ENCODE data around the gene CNKSR3. TPM values are rescaled to one million over a fixed set of nuclear protein-coding genes. Genes with fewer than 3 reads are reported as not detected.

CNKSR3 gene
- polyA plus RNA-seq, 1 experiment, result 5.2 TPM

DNA sequence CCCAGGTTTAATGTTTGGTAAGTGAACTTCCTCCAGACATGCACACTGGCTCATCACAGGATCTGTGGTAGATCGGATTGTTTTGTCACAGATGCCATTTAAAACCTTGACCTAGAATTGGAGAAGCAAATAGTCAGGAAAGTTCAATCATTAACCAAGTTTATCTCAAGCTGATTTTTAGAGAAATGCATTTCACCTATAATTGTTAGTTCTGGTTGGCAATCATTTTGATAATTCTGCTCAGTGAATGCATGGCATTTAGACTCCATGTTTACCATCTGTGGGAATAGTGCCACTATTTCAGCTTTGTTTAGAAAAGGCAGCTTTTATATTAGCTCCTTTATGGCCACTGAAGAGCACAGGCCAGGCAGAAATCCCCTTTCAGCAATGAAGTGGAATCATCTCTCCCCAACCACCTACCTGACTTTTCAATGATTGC, 80.0 kb downstream of the CNKSR3 start:
- POLR2A ChIA-PET, result no interaction called here

GRCh38 chr6:154429711-154430110, 80.8 kb downstream of the CNKSR3 start:
- DNase-seq (ENCODE audit: low read depth), result no peak
- H3K36me3 ChIP-seq (ENCODE audit: control insufficient read depth, insufficient read depth, low read length), result no peaks in the 10 kb centered on the region; the same call in 1 of the 2 replicates
- TF ChIP-seq, protein P1, sequence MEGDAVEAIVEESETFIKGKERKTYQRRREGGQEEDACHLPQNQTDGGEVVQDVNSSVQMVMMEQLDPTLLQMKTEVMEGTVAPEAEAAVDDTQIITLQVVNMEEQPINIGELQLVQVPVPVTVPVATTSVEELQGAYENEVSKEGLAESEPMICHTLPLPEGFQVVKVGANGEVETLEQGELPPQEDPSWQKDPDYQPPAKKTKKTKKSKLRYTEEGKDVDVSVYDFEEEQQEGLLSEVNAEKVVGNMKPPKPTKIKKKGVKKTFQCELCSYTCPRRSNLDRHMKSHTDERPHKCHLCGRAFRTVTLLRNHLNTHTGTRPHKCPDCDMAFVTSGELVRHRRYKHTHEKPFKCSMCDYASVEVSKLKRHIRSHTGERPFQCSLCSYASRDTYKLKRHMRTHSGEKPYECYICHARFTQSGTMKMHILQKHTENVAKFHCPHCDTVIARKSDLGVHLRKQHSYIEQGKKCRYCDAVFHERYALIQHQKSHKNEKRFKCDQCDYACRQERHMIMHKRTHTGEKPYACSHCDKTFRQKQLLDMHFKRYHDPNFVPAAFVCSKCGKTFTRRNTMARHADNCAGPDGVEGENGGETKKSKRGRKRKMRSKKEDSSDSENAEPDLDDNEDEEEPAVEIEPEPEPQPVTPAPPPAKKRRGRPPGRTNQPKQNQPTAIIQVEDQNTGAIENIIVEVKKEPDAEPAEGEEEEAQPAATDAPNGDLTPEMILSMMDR (IDR thresholded peaks at IDR 0.05; ENCODE audit: insufficient read depth, low read depth, low read length), result no peak
- ChIA-PET CTCF (interaction anchor here (0.7 kb wide), 1 partner anchor 16 kb away, joined by 3 read pairs; no protein-coding TSS in a partner anchor), POLR2A (no interaction called here)
- H3K4me3 ChIP-seq (ENCODE audit: low read depth, low read length), result no peak overlapping the region
- no peaks in the 10 kb centered on the region for H3K27me3 ChIP-seq (ENCODE audit: control insufficient read depth, insufficient read depth, low read length)

More for the DNA sequence above, 80.0 kb downstream of the CNKSR3 start:
- Histone ChIP-seq H3K36me3 (ENCODE audit: control insufficient read depth, insufficient read depth, low read length) (no peaks in the 10 kb centered on the region; the same call in 1 of the 2 replicates), H3K27me3 (ENCODE audit: control insufficient read depth, insufficient read depth, low read length) (no peaks in the 10 kb centered on the region), H3K4me3 (ENCODE audit: low read depth, low read length) (no peak overlapping the region)
- CTCF ChIA-PET, result interaction anchor here (0.8 to 1.0 kb wide), 2 partner anchors 9 to 72 kb away, joined by 4 read pairs; no protein-coding TSS in a partner anchor
- TF ChIP-seq, protein P1 (IDR thresholded peaks at IDR 0.05; ENCODE audit: insufficient read depth, low read depth, low read length), result no peak
- no peak for DNase-seq (ENCODE audit: low read depth)

DNA sequence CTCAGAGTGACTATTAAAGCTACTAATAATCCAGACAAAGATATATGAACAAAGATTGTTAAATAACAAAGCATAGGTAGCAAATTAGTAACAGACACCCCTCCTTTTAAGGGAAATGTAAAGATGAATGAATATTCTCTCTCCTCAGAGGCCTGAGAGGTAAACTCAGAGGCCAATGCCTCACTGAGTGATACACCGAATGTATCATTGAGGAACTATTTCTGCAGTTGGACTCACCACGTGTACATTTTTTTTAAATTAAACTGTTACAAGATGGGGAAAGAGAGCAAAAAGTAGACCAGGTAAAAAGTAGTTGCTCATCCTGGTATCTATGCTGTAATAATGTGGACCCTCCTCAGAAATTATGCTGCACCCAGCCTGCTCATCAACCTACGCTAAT, 81.6 kb downstream of the CNKSR3 start:
- Histone ChIP-seq H3K4me3 (ENCODE audit: low read depth, low read length) (no peak overlapping the region), H3K36me3 (ENCODE audit: control insufficient read depth, insufficient read depth, low read length) (no peaks in the 10 kb centered on the region; the same call in 1 of the 2 replicates), H3K27me3 (ENCODE audit: control insufficient read depth, insufficient read depth, low read length) (no peaks in the 10 kb centered on the region)
- ChIA-PET CTCF (interaction anchor here (0.7 kb wide), 1 partner anchor 17 kb away, joined by 3 read pairs; no protein-coding TSS in a partner anchor), POLR2A (no interaction called here)
- TF ChIP-seq, protein P1 (IDR thresholded peaks at IDR 0.05; ENCODE audit: insufficient read depth, low read depth, low read length), result no peak
- no peak for DNase-seq (ENCODE audit: low read depth)

- TF ChIP-seq, protein P1 (IDR thresholded peaks at IDR 0.05; ENCODE audit: insufficient read depth, low read depth, low read length), result no peak
- POLR2A ChIA-PET, result no interaction called here
- CTCF ChIA-PET, result interaction anchor here (0.8 to 1.1 kb wide), 2 partner anchors 24 to 83 kb away, joined by 3 read pairs; no protein-coding TSS in a partner anchor
- no peak overlapping the region for H3K4me3 ChIP-seq (ENCODE audit: low read depth, low read length)
- no peaks in the 10 kb centered on the region for H3K27me3 ChIP-seq (ENCODE audit: control insufficient read depth, insufficient read depth, low read length)
- H3K36me3 ChIP-seq (ENCODE audit: control insufficient read depth, insufficient read depth, low read length), result no peaks in the 10 kb centered on the region; the same call in 1 of the 2 replicates
- DNase-seq (ENCODE audit: low read depth), result no peak
Measured at GRCh38 chr6:154427446-154427845, 83.0 kb downstream of the CNKSR3 start.

DNA sequence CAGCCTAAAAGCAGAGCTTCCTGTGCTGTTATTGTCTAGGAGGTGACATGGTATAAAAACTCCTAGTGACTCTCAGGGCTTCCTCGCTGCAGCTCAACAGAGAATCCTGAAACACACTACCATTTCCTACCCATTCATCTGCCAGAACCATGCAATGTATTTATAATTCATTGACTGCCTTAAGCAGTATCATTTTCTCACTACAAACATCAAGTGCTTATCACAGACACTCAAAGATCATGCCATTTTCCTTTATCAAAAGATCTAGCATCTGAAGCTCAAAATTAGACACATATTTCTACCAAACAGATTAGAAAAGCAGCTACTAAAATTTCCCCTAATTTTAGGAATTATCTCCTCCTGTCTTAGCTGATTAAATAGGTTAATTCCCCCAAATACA, 83.5 kb downstream of the CNKSR3 start:
- no peaks in the 10 kb centered on the region; the same call in 1 of the 2 replicates for H3K36me3 ChIP-seq (ENCODE audit: control insufficient read depth, insufficient read depth, low read length)
- H3K27me3 ChIP-seq (ENCODE audit: control insufficient read depth, insufficient read depth, low read length), result no peaks in the 10 kb centered on the region
- CTCF ChIA-PET, result interaction anchor here (0.8 to 1.1 kb wide), 2 partner anchors 24 to 83 kb away, joined by 3 read pairs; no protein-coding TSS in a partner anchor
- TF ChIP-seq, protein P1 (IDR thresholded peaks at IDR 0.05; ENCODE audit: insufficient read depth, low read depth, low read length), result no peak
- POLR2A ChIA-PET, result no interaction called here
- H3K4me3 ChIP-seq (ENCODE audit: low read depth, low read length), result no peak overlapping the region
- DNase-seq (ENCODE audit: low read depth), result no peak

Data from BJ (cell line).